OCI-LY7 (cell line): Measurements from ENCODE around the gene HAX1.

Experiments used
- EZH2phosphoT487 ChIP-seq: fragments of 200-600 bp; sonication (generic); IDR thresholded peaks from 2 replicates; pipeline ENCODE4 v1.6.1; 2018; ENCODE audit warnings: low read depth, borderline replicate concordance, mild to moderate bottlenecking, mixed run types, antibody characterized with exemption, low read length, moderate library complexity, mixed read lengths
- TF ChIP-seq, protein P1 (sequence below): fragments of 200-600 bp; sonication (generic); conservative IDR thresholded peaks from 2 replicates; pipeline ENCODE4 v1.5.1; 2014; ENCODE audit warnings: mild to moderate bottlenecking, antibody characterized with exemption, low read length, moderate library complexity, mixed read lengths

DNA sequence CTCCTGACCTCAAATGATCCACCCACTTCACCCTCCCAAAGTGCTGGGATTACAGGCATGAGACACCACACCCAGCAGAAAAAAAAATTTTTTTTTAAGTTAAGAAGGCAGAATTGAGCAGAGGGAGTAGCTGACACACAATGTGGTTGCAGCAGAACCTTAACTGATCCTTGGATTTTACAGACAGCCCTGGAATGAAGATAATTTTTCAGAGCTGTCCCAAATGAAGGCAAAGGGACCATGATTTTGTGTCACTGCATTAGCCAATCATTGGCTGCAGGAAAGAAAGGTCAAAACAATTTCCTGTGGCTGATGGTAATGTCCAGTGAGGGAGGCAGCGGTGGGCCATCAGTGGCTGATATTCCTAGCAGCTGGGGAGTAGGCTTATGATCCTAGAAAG, 29.2 kb downstream of the HAX1 start:
- TF ChIP-seq, protein P1, sequence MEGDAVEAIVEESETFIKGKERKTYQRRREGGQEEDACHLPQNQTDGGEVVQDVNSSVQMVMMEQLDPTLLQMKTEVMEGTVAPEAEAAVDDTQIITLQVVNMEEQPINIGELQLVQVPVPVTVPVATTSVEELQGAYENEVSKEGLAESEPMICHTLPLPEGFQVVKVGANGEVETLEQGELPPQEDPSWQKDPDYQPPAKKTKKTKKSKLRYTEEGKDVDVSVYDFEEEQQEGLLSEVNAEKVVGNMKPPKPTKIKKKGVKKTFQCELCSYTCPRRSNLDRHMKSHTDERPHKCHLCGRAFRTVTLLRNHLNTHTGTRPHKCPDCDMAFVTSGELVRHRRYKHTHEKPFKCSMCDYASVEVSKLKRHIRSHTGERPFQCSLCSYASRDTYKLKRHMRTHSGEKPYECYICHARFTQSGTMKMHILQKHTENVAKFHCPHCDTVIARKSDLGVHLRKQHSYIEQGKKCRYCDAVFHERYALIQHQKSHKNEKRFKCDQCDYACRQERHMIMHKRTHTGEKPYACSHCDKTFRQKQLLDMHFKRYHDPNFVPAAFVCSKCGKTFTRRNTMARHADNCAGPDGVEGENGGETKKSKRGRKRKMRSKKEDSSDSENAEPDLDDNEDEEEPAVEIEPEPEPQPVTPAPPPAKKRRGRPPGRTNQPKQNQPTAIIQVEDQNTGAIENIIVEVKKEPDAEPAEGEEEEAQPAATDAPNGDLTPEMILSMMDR, result no peak
- TF ChIP-seq EZH2phosphoT487, result no peak
